Measurements from ENCODE around the gene CCDC12.

Gene CCDC12

DNA sequence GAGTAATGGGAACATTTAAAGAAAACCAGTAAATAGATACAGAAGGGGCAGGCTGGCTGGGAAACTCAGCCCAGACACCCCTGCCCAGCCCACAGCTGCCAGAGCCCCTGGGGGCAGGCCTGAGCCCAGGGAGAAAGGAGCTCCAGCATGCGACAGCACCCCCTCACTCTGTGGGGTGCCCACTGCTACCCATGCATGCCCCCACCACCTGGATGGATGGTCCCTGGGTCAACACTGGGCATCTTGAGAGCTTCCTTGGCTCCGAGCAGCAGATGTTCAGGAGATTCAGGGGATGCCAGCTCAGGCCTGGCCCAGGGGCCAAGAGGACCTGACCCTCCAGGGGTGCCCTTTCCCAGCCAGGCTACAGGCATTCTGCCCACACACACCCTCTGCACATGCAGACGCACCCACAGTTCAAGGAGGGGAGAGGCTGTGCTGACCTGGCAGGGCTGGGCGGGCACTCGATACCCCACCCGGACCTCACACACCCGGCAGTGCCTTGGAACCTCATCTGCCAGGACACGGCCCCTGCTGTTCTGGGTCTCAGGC lies 67.5 kb downstream of the CCDC12 start:
- DNase-seq, result no peak
- no peak overlapping the region for H3K27ac ChIP-seq (ENCODE audit: insufficient read depth, low read length, poor library complexity, severe bottlenecking)
- no peaks in the 10 kb centered on the region for H3K27me3 ChIP-seq (replicated peaks; ENCODE audit: control insufficient read depth, insufficient read depth, low read length, poor library complexity, severe bottlenecking)
- H3K36me3 ChIP-seq (ENCODE audit: control insufficient read depth, insufficient read depth, low read length), result no peaks in the 10 kb centered on the region
- peaks cover 13% of the 10 kb centered on the region for H3K4me1 ChIP-seq (ENCODE audit: control insufficient read depth, insufficient read depth, low read length, poor library complexity, severe bottlenecking)
- no peaks in the 10 kb centered on the region for H3K9me3 ChIP-seq (ENCODE audit: control insufficient read depth, low read length)
- H3K4me3 ChIP-seq (ENCODE audit: insufficient read depth, low read depth, low read length, poor library complexity, severe bottlenecking), result no peak overlapping the region

DNA sequence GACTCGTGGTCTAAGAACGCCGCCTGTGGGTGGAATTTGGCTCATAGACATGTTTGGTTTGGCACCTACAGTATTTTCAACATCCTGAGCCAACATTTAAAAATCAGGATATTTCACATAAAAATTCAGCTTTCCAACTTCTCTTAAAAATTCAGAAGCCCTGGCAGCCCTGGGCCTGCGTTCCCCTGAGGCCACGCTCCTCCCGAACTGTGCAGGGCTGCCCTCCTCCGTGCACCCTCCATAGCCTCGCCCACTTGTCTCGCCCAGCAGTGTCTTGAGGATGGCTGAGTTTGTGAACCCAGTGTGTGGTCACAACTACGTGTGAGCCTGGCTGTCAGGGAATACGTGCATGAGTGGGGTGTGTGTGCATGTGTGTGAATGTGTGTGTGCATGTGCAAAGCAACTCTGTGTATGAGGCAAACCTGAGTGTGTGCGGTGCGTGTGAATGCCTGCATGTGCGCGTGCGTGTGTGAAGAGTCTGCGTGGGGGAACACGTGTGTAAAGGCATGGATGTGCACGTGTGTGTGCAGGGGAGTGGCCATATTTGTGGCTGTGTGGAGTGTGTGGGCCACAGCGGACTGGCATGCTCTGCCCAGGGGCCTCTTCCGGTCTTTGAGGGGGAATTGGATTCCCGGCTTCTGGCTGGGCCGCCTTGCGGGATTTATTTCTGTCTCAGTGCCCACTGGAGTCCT lies 68.1 kb downstream of the CCDC12 start:
- Histone ChIP-seq H3K4me3 (ENCODE audit: insufficient read depth, low read depth, low read length, poor library complexity, severe bottlenecking) (no peak overlapping the region), H3K4me1 (ENCODE audit: control insufficient read depth, insufficient read depth, low read length, poor library complexity, severe bottlenecking) (peaks cover 8% of the 10 kb centered on the region), H3K36me3 (ENCODE audit: control insufficient read depth, insufficient read depth, low read length) (no peaks in the 10 kb centered on the region), H3K27ac (ENCODE audit: insufficient read depth, low read length, poor library complexity, severe bottlenecking) (no peak overlapping the region), H3K27me3 (replicated peaks; ENCODE audit: control insufficient read depth, insufficient read depth, low read length, poor library complexity, severe bottlenecking) (no peaks in the 10 kb centered on the region), H3K9me3 (ENCODE audit: control insufficient read depth, low read length) (no peaks in the 10 kb centered on the region)
- DNase-seq, result no peak

DNA sequence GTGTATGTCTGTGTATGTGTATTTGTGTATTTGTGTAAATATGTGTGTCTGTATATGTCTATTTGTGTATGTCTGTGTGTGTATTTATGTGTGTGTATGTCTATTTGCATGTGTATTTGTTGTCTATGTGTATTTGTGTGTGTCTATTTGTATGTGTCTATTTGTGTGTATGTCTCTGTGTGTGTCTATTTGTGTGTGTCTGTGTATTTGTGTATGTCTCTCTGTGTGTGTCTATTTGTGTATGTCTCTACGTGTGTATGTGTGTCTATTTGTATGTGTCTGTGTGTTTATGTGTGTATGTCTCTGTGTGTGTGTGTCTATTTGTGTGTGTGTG lies 68.6 kb downstream of the CCDC12 start:
- Histone ChIP-seq H3K36me3 (ENCODE audit: control insufficient read depth, insufficient read depth, low read length) (no peaks in the 10 kb centered on the region), H3K4me1 (ENCODE audit: control insufficient read depth, insufficient read depth, low read length, poor library complexity, severe bottlenecking) (peaks cover 8% of the 10 kb centered on the region), H3K4me3 (ENCODE audit: insufficient read depth, low read depth, low read length, poor library complexity, severe bottlenecking) (no peak overlapping the region), H3K9me3 (ENCODE audit: control insufficient read depth, low read length) (no peaks in the 10 kb centered on the region), H3K27ac (ENCODE audit: insufficient read depth, low read length, poor library complexity, severe bottlenecking) (no peak overlapping the region), H3K27me3 (replicated peaks; ENCODE audit: control insufficient read depth, insufficient read depth, low read length, poor library complexity, severe bottlenecking) (no peaks in the 10 kb centered on the region)
- DNase-seq, result no peak

DNA sequence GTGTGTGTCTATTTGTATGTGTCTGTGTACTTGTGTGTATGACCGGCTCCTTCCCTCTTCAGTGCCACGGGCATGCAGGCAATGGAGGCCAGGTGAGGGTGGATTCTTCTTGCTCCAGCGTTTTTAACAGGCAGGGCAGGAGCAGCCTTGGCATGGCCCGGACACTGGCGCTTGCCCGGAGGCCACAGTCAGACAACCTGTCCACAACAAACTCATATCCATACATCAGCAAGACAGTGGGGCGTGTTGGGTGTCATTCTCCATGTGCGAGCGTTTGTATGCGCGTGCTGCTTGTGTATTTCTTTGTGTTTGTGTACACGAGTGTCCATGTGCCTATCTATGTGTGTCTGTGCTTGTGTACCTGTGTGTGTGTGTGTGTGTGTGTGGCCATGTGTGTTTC lies 69.3 kb downstream of the CCDC12 start:
- DNase-seq, result no peak
- Histone ChIP-seq H3K36me3 (ENCODE audit: control insufficient read depth, insufficient read depth, low read length) (no peaks in the 10 kb centered on the region), H3K4me1 (ENCODE audit: control insufficient read depth, insufficient read depth, low read length, poor library complexity, severe bottlenecking) (peaks cover 8% of the 10 kb centered on the region), H3K9me3 (ENCODE audit: control insufficient read depth, low read length) (no peaks in the 10 kb centered on the region), H3K4me3 (ENCODE audit: insufficient read depth, low read depth, low read length, poor library complexity, severe bottlenecking) (no peak overlapping the region), H3K27ac (ENCODE audit: insufficient read depth, low read length, poor library complexity, severe bottlenecking) (no peak overlapping the region), H3K27me3 (replicated peaks; ENCODE audit: control insufficient read depth, insufficient read depth, low read length, poor library complexity, severe bottlenecking) (no peaks in the 10 kb centered on the region)

DNA sequence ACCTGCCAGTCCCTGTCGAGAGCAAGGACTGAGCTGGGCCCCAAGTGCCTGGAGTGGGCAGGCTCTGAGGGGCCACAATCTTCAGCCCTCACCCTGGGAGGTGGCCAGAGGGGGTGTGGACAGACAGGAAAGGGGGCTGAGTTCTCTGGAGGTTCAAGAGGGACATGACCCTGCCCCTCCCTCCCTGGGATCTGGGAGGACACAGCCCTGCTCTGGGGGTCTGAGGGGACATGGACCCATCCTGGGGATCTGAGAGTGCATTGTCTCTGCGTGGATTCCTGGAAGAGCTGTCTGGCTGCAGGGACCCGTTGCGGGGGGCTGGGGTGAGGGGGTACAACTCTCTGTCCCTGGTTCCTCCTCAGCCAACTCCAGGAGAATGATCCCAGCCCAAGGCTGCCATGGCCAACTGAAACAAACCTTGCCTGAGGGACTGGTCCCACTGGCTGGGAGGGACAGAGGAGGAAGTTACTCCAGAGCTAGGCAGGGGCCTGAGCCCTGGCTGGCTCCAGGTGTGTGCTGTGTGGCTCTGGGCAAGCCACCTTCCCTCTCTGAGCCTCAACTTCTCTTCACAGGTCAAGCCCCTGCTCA lies 70.0 kb downstream of the CCDC12 start:
- Histone ChIP-seq H3K9me3 (ENCODE audit: control insufficient read depth, low read length) (no peaks in the 10 kb centered on the region), H3K36me3 (ENCODE audit: control insufficient read depth, insufficient read depth, low read length) (no peaks in the 10 kb centered on the region), H3K27ac (ENCODE audit: insufficient read depth, low read length, poor library complexity, severe bottlenecking) (no peak overlapping the region), H3K4me3 (ENCODE audit: insufficient read depth, low read depth, low read length, poor library complexity, severe bottlenecking) (no peak overlapping the region), H3K27me3 (replicated peaks; ENCODE audit: control insufficient read depth, insufficient read depth, low read length, poor library complexity, severe bottlenecking) (no peaks in the 10 kb centered on the region), H3K4me1 (ENCODE audit: control insufficient read depth, insufficient read depth, low read length, poor library complexity, severe bottlenecking) (peaks cover 8% of the 10 kb centered on the region)
- no peak for DNase-seq

DNA sequence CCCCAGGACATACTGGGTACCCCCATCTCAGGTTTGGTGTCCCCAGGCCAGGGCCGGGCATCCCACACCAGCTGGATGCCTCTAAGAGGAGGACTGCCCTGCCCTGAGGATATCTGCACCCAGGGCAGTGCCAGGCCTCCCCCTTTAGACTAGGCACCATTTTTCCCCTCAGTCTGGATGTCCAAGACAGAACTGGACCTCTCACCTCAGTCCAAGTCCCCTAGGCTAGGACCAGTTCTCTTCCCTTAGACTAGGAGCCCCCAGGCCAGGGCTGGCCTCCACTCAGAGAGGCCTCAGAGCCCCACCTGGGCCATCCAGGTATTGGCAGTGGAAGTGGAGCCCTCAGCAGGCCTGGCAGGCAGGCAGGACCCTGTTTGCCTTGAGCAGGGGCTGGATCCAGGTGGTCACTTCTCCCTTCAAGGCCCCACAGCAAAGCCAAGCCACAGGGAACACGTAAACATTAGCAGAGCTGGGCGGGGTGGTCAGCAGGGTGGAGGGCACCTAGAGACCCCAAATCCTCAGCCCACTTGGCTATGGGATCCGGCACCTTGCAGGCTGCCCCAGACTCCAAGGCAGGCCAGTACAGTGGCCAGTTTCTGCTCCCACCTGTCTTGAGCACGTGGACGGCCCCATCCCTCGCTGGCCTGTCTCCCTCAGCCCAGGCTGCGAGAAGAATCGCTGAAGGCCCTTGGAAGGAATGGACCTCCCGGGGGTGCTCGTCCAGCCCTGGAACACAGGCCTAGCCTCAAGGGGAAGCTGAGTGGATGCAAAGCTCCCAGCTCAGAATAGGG lies 70.7 kb downstream of the CCDC12 start:
- Histone ChIP-seq H3K36me3 (ENCODE audit: control insufficient read depth, insufficient read depth, low read length) (no peaks in the 10 kb centered on the region), H3K27me3 (replicated peaks; ENCODE audit: control insufficient read depth, insufficient read depth, low read length, poor library complexity, severe bottlenecking) (no peaks in the 10 kb centered on the region), H3K4me1 (ENCODE audit: control insufficient read depth, insufficient read depth, low read length, poor library complexity, severe bottlenecking) (peaks cover 8% of the 10 kb centered on the region), H3K9me3 (ENCODE audit: control insufficient read depth, low read length) (no peaks in the 10 kb centered on the region), H3K27ac (ENCODE audit: insufficient read depth, low read length, poor library complexity, severe bottlenecking) (no peak overlapping the region), H3K4me3 (ENCODE audit: insufficient read depth, low read depth, low read length, poor library complexity, severe bottlenecking) (no peak overlapping the region)
- DNase-seq, result no peak

DNA sequence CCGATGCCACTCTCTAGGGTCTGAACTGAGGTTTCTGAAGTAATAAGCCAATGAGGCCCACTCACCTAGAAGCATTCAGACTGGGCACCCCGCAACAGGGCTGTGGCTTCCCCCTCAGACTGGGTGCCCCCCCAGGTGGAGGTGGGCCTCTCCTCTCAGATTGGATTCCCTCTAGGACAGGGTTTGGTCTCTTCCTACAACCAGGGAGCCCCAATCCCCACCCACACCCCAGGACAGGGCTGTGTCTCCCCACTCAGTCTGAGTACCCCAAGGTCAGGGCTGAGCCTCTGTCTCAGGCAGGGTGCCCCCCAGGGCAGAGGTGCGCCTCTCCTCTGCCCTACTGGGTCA lies 71.4 kb downstream of the CCDC12 start:
- Histone ChIP-seq H3K4me1 (ENCODE audit: control insufficient read depth, insufficient read depth, low read length, poor library complexity, severe bottlenecking) (peaks cover 8% of the 10 kb centered on the region), H3K4me3 (ENCODE audit: insufficient read depth, low read depth, low read length, poor library complexity, severe bottlenecking) (no peak overlapping the region), H3K27ac (ENCODE audit: insufficient read depth, low read length, poor library complexity, severe bottlenecking) (no peak overlapping the region), H3K9me3 (ENCODE audit: control insufficient read depth, low read length) (no peaks in the 10 kb centered on the region), H3K36me3 (ENCODE audit: control insufficient read depth, insufficient read depth, low read length) (no peaks in the 10 kb centered on the region), H3K27me3 (replicated peaks; ENCODE audit: control insufficient read depth, insufficient read depth, low read length, poor library complexity, severe bottlenecking) (no peaks in the 10 kb centered on the region)
- DNase-seq, result no peak

DNA sequence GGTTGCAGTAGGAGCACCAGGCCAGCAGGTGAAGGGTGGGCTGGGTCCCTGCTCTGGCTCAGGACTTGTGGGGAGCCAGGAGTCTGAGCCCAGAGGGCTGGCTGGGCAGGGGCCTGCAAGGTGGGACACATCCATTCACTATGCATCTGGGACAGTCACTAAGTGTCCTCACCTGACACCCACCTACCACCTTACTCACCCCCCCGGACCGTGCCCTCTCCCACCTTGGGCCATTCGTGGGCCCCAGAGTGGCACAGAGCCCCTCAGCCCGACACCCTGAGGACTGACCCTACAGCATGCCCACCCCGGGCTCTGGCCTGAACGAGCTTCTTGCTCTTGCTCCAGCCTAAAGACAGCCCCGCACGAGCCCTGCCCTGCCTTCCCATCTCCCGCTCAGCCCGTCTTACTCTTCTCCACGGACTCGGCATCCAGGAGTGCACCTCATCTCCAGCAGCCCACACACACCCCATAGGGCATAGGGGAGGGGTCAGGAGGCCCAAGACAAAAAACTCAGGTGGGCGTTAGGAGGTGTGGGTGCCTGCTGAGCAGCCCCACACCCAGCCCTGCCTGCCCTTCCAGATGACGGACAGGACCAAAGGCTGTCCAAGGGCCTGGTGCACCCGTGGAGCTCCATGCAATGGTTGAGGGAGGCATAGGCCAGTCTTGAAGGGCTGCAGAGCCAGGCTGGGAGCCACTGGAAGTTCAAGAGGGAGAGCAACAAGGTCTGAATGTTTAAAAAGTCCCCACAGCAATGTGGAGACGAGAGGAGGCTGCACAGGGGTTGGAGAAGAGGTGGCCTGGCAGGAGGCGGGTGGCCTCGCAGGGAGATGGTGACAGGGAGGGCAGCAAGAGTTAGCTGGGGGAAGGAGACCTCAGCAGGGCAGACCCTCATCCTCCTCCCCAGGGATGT lies 72.0 kb downstream of the CCDC12 start:
- Histone ChIP-seq H3K27me3 (replicated peaks; ENCODE audit: control insufficient read depth, insufficient read depth, low read length, poor library complexity, severe bottlenecking) (no peaks in the 10 kb centered on the region), H3K4me1 (ENCODE audit: control insufficient read depth, insufficient read depth, low read length, poor library complexity, severe bottlenecking) (peaks cover 4% of the 10 kb centered on the region), H3K36me3 (ENCODE audit: control insufficient read depth, insufficient read depth, low read length) (no peaks in the 10 kb centered on the region), H3K27ac (ENCODE audit: insufficient read depth, low read length, poor library complexity, severe bottlenecking) (no peak overlapping the region), H3K4me3 (ENCODE audit: insufficient read depth, low read depth, low read length, poor library complexity, severe bottlenecking) (no peak overlapping the region), H3K9me3 (ENCODE audit: control insufficient read depth, low read length) (no peaks in the 10 kb centered on the region)
- DNase-seq, result no peak

DNA sequence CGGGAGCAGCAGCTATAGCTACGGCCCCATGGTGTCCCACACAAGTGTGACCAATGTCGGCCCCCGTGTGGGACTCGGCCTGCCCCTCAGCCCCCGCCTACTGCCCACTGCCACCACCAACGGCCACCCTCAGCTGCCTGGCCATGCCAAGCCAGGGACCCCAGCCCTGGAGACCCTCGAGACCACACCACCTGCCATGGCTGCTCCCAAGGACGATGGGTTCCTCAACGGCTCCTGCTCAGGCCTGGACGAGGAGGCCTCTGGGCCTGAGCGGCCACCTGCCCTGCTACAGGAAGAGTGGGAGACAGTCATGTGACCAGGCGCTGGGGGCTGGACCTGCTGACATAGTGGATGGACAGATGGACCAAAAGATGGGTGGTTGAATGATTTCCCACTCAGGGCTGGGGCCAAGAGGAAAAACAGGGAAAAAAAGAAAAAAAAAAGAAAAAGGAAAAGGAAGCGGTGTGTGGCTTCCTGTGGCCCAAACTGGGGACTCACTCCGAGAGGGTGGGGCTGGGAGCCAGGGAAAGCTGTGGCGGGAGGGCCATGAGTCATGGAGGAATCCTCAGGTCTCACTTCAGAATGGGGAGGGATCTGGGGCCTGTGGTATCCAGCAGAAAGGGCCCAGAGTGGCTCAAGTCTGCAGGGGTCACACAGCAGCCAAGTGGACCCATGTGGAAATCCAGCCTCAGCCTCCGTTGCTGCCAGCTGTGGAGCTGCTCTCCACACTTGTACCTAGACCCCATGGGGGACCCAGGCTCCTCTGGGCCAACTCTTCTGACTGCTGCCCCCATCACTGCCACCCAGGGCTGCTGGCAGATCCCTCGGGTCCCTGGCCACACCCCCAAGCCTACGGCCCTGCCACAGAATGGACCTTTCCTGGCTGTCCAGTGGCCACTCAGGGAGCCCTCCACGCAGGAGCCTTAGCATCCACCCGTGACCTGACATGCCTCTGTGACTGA lies 72.9 kb downstream of the CCDC12 start:
- Histone ChIP-seq H3K36me3 (ENCODE audit: control insufficient read depth, insufficient read depth, low read length) (no peaks in the 10 kb centered on the region), H3K4me3 (ENCODE audit: insufficient read depth, low read depth, low read length, poor library complexity, severe bottlenecking) (no peak overlapping the region), H3K9me3 (ENCODE audit: control insufficient read depth, low read length) (no peaks in the 10 kb centered on the region), H3K27me3 (replicated peaks; ENCODE audit: control insufficient read depth, insufficient read depth, low read length, poor library complexity, severe bottlenecking) (no peaks in the 10 kb centered on the region), H3K27ac (ENCODE audit: insufficient read depth, low read length, poor library complexity, severe bottlenecking) (no peak overlapping the region), H3K4me1 (ENCODE audit: control insufficient read depth, insufficient read depth, low read length, poor library complexity, severe bottlenecking) (peaks cover under 1% of the 10 kb centered on the region)
- no peak for DNase-seq

Measured in effector memory CD4-positive, alpha-beta T cell (primary cell).